ENCODE data around the gene EIF4A3.

GRCh38 chr17:80187090-80187489 is 40.2 kb upstream of the EIF4A3 start:
- TF ChIP-seq CTCF (IDR thresholded peaks at IDR 0.05; ENCODE audit: low read length) (no peak), EZH2 (IDR thresholded peaks at IDR 0.05; ENCODE audit: borderline replicate concordance, low read length) (no peak)

Measured in OCI-LY1 (cell line).